Measurements from ENCODE around the gene PDE8A.
A peak's percentile ranks its signal among the peaks of the same experiment; 100 is the strongest.

Gene PDE8A, protein sequence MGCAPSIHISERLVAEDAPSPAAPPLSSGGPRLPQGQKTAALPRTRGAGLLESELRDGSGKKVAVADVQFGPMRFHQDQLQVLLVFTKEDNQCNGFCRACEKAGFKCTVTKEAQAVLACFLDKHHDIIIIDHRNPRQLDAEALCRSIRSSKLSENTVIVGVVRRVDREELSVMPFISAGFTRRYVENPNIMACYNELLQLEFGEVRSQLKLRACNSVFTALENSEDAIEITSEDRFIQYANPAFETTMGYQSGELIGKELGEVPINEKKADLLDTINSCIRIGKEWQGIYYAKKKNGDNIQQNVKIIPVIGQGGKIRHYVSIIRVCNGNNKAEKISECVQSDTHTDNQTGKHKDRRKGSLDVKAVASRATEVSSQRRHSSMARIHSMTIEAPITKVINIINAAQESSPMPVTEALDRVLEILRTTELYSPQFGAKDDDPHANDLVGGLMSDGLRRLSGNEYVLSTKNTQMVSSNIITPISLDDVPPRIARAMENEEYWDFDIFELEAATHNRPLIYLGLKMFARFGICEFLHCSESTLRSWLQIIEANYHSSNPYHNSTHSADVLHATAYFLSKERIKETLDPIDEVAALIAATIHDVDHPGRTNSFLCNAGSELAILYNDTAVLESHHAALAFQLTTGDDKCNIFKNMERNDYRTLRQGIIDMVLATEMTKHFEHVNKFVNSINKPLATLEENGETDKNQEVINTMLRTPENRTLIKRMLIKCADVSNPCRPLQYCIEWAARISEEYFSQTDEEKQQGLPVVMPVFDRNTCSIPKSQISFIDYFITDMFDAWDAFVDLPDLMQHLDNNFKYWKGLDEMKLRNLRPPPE
- 43.9 to 52.3 (median 51.4) reads per million in 3 donors for total RNA-seq

DNA sequence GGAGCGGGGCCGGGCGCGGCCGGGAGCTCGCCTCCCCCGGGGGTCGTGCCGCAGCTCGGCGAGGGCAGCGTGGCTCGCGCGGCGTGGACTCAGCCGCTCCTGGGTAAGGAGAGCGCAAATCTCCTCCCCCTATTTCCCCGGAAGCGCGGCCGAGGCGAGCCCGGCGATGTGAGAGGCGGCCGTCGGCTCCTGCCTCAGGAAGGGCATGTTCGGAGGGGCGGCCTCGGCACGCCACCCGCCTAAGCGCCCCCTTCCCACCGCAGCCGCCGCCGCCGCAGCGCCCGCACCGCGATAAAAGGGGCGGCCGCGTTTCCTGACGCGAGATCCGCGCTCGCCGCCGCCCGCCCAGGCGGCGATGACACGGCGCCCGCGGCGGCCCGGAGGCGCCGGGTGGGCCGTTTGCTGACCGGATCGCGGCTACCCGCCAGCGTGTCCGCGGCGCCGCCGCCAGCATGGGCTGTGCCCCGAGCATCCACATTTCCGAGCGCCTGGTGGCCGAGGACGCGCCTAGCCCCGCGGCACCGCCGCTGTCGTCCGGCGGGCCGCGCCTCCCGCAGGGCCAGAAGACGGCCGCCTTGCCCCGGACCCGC is at the start of gene PDE8A:
TSS of gene PDE8A (plus strand) at position 146 of the 590 bp plus-strand sequence. CDS start at position 453, 307 bp downstream.
- Histone ChIP-seq H3K27ac (ENCODE audit: insufficient read depth, low read length, poor library complexity, severe bottlenecking) (peak within 1 kb of the TSS; percentile 93), H3K4me3 (ENCODE audit: insufficient read depth, low read depth, low read length, poor library complexity, severe bottlenecking) (peak within 1 kb of the TSS; percentile 85), H3K27me3 (replicated peaks; ENCODE audit: control insufficient read depth, insufficient read depth, low read length, poor library complexity, severe bottlenecking) (no peaks in the 10 kb centered on the region), H3K9me3 (ENCODE audit: control insufficient read depth, low read length) (no peaks in the 10 kb centered on the region), H3K4me1 (ENCODE audit: control insufficient read depth, insufficient read depth, low read length, poor library complexity, severe bottlenecking) (peaks cover 4% of the 10 kb centered on the region), H3K36me3 (ENCODE audit: control insufficient read depth, insufficient read depth, low read length) (no peaks in the 10 kb centered on the region)
- peak; percentile 60 to 62 (median 60) for DNase-seq

GRCh38 chr15:84934942-84935729 is 46.5 kb upstream of the PDE8A start:
- no peak overlapping the region for H3K27ac ChIP-seq (ENCODE audit: insufficient read depth, low read length, poor library complexity, severe bottlenecking)
- H3K36me3 ChIP-seq (ENCODE audit: control insufficient read depth, insufficient read depth, low read length) = no peaks in the 10 kb centered on the region
- H3K4me3 ChIP-seq (ENCODE audit: insufficient read depth, low read depth, low read length, poor library complexity, severe bottlenecking) = no peak overlapping the region
- H3K9me3 ChIP-seq (ENCODE audit: control insufficient read depth, low read length) = no peaks in the 10 kb centered on the region
- no peak for DNase-seq
- H3K27me3 ChIP-seq (replicated peaks; ENCODE audit: control insufficient read depth, insufficient read depth, low read length, poor library complexity, severe bottlenecking) = no peaks in the 10 kb centered on the region
- H3K4me1 ChIP-seq (ENCODE audit: control insufficient read depth, insufficient read depth, low read length, poor library complexity, severe bottlenecking) = no peaks in the 10 kb centered on the region

- no peak for DNase-seq
- H3K27ac ChIP-seq (ENCODE audit: insufficient read depth, low read length, poor library complexity, severe bottlenecking) = no peak overlapping the region
- no peaks in the 10 kb centered on the region for H3K9me3 ChIP-seq (ENCODE audit: control insufficient read depth, low read length)
- no peaks in the 10 kb centered on the region for H3K4me1 ChIP-seq (ENCODE audit: control insufficient read depth, insufficient read depth, low read length, poor library complexity, severe bottlenecking)
- H3K36me3 ChIP-seq (ENCODE audit: control insufficient read depth, insufficient read depth, low read length) = no peaks in the 10 kb centered on the region
- no peaks in the 10 kb centered on the region for H3K27me3 ChIP-seq (replicated peaks; ENCODE audit: control insufficient read depth, insufficient read depth, low read length, poor library complexity, severe bottlenecking)
- no peak overlapping the region for H3K4me3 ChIP-seq (ENCODE audit: insufficient read depth, low read depth, low read length, poor library complexity, severe bottlenecking)
Measured at GRCh38 chr15:84937144-84937543, 44.5 kb upstream of the PDE8A start.

- Histone ChIP-seq H3K9me3 (ENCODE audit: control insufficient read depth, low read length) (no peaks in the 10 kb centered on the region), H3K27me3 (replicated peaks; ENCODE audit: control insufficient read depth, insufficient read depth, low read length, poor library complexity, severe bottlenecking) (no peaks in the 10 kb centered on the region), H3K27ac (ENCODE audit: insufficient read depth, low read length, poor library complexity, severe bottlenecking) (no peak overlapping the region), H3K36me3 (ENCODE audit: control insufficient read depth, insufficient read depth, low read length) (no peaks in the 10 kb centered on the region), H3K4me1 (ENCODE audit: control insufficient read depth, insufficient read depth, low read length, poor library complexity, severe bottlenecking) (no peaks in the 10 kb centered on the region), H3K4me3 (ENCODE audit: insufficient read depth, low read depth, low read length, poor library complexity, severe bottlenecking) (no peak overlapping the region)
- no peak for DNase-seq
Measured at GRCh38 chr15:84938726-84939125, 42.9 kb upstream of the PDE8A start.

DNA sequence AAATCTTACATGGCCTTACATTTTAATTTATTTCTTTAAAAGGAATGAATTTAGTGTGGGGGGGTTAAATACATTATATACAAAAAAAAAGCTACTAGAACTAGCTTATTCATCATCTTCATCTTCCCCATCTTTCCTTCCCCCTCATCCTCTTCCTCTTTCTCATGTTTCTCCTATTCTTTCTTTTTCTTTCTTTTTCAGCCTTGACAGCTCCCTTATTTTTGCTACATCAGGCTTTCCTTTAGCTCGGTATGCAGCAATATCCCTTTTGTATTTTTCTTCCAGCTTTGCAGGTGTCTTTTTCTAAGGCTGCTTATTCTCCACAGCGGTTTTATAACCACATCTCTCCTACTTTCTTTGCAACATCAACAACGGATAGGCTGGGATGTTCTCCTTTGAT is 41.3 kb upstream of the PDE8A start:
- Histone ChIP-seq H3K4me3 (ENCODE audit: insufficient read depth, low read depth, low read length, poor library complexity, severe bottlenecking) (no peak overlapping the region), H3K9me3 (ENCODE audit: control insufficient read depth, low read length) (no peaks in the 10 kb centered on the region), H3K27ac (ENCODE audit: insufficient read depth, low read length, poor library complexity, severe bottlenecking) (no peak overlapping the region), H3K4me1 (ENCODE audit: control insufficient read depth, insufficient read depth, low read length, poor library complexity, severe bottlenecking) (no peaks in the 10 kb centered on the region), H3K27me3 (replicated peaks; ENCODE audit: control insufficient read depth, insufficient read depth, low read length, poor library complexity, severe bottlenecking) (no peaks in the 10 kb centered on the region), H3K36me3 (ENCODE audit: control insufficient read depth, insufficient read depth, low read length) (no peaks in the 10 kb centered on the region)
- no peak for DNase-seq

DNA sequence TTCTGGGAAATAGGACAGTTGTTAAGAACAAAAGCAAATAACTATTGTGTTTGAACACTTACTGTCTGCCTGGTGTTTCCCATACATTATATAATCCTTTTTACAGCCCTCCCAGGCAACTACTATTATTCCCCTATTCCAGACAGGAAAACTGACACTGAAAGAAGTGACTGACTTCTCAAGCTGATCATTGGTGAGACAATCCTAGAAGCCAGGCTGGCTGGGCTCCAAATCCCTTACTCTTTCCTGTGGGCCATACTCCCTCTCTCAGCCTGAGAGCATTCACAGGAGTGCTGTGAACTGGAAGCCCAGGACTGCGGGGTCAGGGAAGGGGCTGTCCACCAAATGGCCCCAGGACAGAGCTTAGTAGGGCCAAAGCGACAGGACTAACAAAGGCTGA is 39.2 kb upstream of the PDE8A start:
- no peak for DNase-seq
- no peak overlapping the region for H3K4me3 ChIP-seq (ENCODE audit: insufficient read depth, low read depth, low read length, poor library complexity, severe bottlenecking)
- H3K4me1 ChIP-seq (ENCODE audit: control insufficient read depth, insufficient read depth, low read length, poor library complexity, severe bottlenecking) = no peaks in the 10 kb centered on the region
- no peak overlapping the region for H3K27ac ChIP-seq (ENCODE audit: insufficient read depth, low read length, poor library complexity, severe bottlenecking)
- no peaks in the 10 kb centered on the region for H3K36me3 ChIP-seq (ENCODE audit: control insufficient read depth, insufficient read depth, low read length)
- no peaks in the 10 kb centered on the region for H3K9me3 ChIP-seq (ENCODE audit: control insufficient read depth, low read length)
- H3K27me3 ChIP-seq (replicated peaks; ENCODE audit: control insufficient read depth, insufficient read depth, low read length, poor library complexity, severe bottlenecking) = no peaks in the 10 kb centered on the region

GRCh38 chr15:84944311-84944710 is 37.3 kb upstream of the PDE8A start:
- H3K27ac ChIP-seq (ENCODE audit: insufficient read depth, low read length, poor library complexity, severe bottlenecking) = no peak overlapping the region
- no peaks in the 10 kb centered on the region for H3K9me3 ChIP-seq (ENCODE audit: control insufficient read depth, low read length)
- H3K27me3 ChIP-seq (replicated peaks; ENCODE audit: control insufficient read depth, insufficient read depth, low read length, poor library complexity, severe bottlenecking) = no peaks in the 10 kb centered on the region
- no peaks in the 10 kb centered on the region for H3K36me3 ChIP-seq (ENCODE audit: control insufficient read depth, insufficient read depth, low read length)
- H3K4me3 ChIP-seq (ENCODE audit: insufficient read depth, low read depth, low read length, poor library complexity, severe bottlenecking) = no peak overlapping the region
- DNase-seq = no peak
- H3K4me1 ChIP-seq (ENCODE audit: control insufficient read depth, insufficient read depth, low read length, poor library complexity, severe bottlenecking) = no peaks in the 10 kb centered on the region

GRCh38 chr15:84944861-84945260 is 36.8 kb upstream of the PDE8A start:
- Histone ChIP-seq H3K27ac (ENCODE audit: insufficient read depth, low read length, poor library complexity, severe bottlenecking) (no peak overlapping the region), H3K4me1 (ENCODE audit: control insufficient read depth, insufficient read depth, low read length, poor library complexity, severe bottlenecking) (no peaks in the 10 kb centered on the region), H3K4me3 (ENCODE audit: insufficient read depth, low read depth, low read length, poor library complexity, severe bottlenecking) (no peak overlapping the region), H3K36me3 (ENCODE audit: control insufficient read depth, insufficient read depth, low read length) (no peaks in the 10 kb centered on the region), H3K27me3 (replicated peaks; ENCODE audit: control insufficient read depth, insufficient read depth, low read length, poor library complexity, severe bottlenecking) (no peaks in the 10 kb centered on the region), H3K9me3 (ENCODE audit: control insufficient read depth, low read length) (no peaks in the 10 kb centered on the region)
- no peak for DNase-seq

DNA sequence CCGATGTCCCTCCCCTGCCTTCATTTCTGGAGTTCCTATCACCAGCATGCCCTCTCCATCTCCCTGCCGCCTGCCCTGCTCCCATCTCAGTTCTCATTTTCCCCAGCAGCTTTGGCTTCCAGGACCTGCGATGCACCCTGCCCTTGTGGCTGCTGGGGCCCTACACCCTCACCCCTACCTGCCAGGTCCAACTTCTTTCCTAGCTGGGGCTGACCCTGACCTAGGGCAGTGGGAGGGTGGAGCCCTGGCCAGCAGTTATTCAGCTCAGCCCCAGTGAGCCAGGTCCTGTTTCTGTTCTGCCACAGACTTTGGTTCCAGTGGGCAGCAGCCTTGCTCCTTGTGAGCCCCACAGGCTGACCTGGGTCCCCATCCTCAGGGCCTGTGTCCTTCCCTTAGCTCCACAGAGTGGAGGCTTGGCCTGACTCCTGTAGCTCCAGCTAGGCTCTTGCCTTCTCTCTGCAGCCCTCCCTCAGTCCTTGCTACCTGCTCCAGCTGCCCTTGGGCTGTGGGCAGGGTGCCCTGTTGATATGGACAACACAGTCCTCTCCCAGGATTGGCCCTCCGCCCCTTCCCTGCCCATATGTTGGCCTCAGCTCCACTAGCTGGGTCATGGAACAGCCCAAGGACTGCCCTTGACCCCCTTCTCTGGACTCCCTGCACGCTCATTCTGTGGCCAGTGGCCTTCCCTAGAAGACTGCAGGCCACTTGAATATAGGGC is 34.7 kb upstream of the PDE8A start:
- Histone ChIP-seq H3K4me3 (ENCODE audit: insufficient read depth, low read depth, low read length, poor library complexity, severe bottlenecking) (no peak overlapping the region), H3K36me3 (ENCODE audit: control insufficient read depth, insufficient read depth, low read length) (no peaks in the 10 kb centered on the region), H3K9me3 (ENCODE audit: control insufficient read depth, low read length) (no peaks in the 10 kb centered on the region), H3K27me3 (replicated peaks; ENCODE audit: control insufficient read depth, insufficient read depth, low read length, poor library complexity, severe bottlenecking) (no peaks in the 10 kb centered on the region), H3K27ac (ENCODE audit: insufficient read depth, low read length, poor library complexity, severe bottlenecking) (no peak overlapping the region), H3K4me1 (ENCODE audit: control insufficient read depth, insufficient read depth, low read length, poor library complexity, severe bottlenecking) (no peaks in the 10 kb centered on the region)
- no peak for DNase-seq

All from effector memory CD4-positive, alpha-beta T cell (primary cell).